Measurements from ENCODE around the gene PSMA7. TPM values are rescaled to one million over a fixed set of nuclear protein-coding genes. Genes with fewer than 3 reads are reported as not detected.

The PSMA7 gene
- 100 to 1,000 TPM; 174 to 210 TPM for total RNA-seq
- long read RNA-seq, transcript PSMA7-203 (7 exons, 996 nt), result major isoform, 34 of 51 reads
- long read RNA-seq, partial matches to known transcripts, result 2 of 51 reads
- long read RNA-seq, other reads (novel, unspliced or antisense), result 12 of 51 reads

- DNase-seq, result peak; percentile 89
- peak; percentile 90 to 94 for ATAC-seq
- intact Hi-C loops (cut with DNase I), result no loop called here
Measured at GRCh38 chr20:62143081-62143956, at the start of gene PSMA7, which contains the start of gene SS18L1. TSS of gene PSMA7 (minus strand) at chr20:62143394. CDS start at chr20:62143303, 91 bp downstream. TSS of gene SS18L1 (plus strand) at chr20:62143769. CDS start at chr20:62143821, 52 bp downstream.

- intact Hi-C loops (cut with DNase I), result no loop called here
- ATAC-seq (no peak), DNase-seq (no peak)
Measured at GRCh38 chr20:62192635-62193034, 49.4 kb upstream of the PSMA7 start.

GRCh38 chr20:62191781-62192559 lies 48.8 kb upstream of the PSMA7 start:
- DNase-seq (no peak), ATAC-seq (peak in 1 of 2 donors; percentile 11)
- intact Hi-C loops (cut with DNase I), result no loop called here

- DNase-seq (no peak), ATAC-seq (no peak)
- intact Hi-C loops (cut with DNase I), result no loop called here
Measured at GRCh38 chr20:62190639-62191411, 47.6 kb upstream of the PSMA7 start.

- ATAC-seq, result no peak
- no peak for DNase-seq
- intact Hi-C loops (cut with DNase I), result loop anchor here in 1 of 2 donors (10.0 kb wide), 2 partner anchors 48 to 178 kb away; partner anchors contain the start of genes LAMA5 and OSBPL2
Measured at GRCh38 chr20:62186887-62187866, 44.0 kb upstream of the PSMA7 start.

- no peak for DNase-seq
- no peak for ATAC-seq
- intact Hi-C loops (cut with DNase I), result loop anchor here in 1 of 2 donors (10.0 kb wide), 2 partner anchors 49 to 179 kb away; partner anchors contain the start of genes LAMA5 and OSBPL2
Measured at GRCh38 chr20:62186096-62186426, 42.9 kb upstream of the PSMA7 start.

- ATAC-seq, result no peak
- intact Hi-C loops (cut with DNase I), result loop anchor here in 1 of 2 donors (10.0 kb wide), 2 partner anchors 51 to 181 kb away; partner anchors contain the start of genes LAMA5 and OSBPL2
- DNase-seq, result no peak
Measured at GRCh38 chr20:62183426-62184142, 40.4 kb upstream of the PSMA7 start.

- peak; percentile 97 for DNase-seq
- intact Hi-C loops (cut with DNase I), result loop anchor here in 1 of 2 donors (10.0 kb wide), 2 partner anchors 52 to 182 kb away; partner anchors contain the start of genes LAMA5 and OSBPL2
- ATAC-seq, result peak; percentile 97 to 98
Measured at GRCh38 chr20:62182469-62183425, 39.6 kb upstream of the PSMA7 start, which contains the start of gene MTG2. TSS of gene MTG2 (plus strand) at chr20:62183028. CDS start at chr20:62193421, 10,393 bp downstream.

GRCh38 chr20:62181808-62182207 lies 38.6 kb upstream of the PSMA7 start:
- ATAC-seq (no peak), DNase-seq (no peak)
- intact Hi-C loops (cut with DNase I), result loop anchor here in 1 of 2 donors (10.0 kb wide), 2 partner anchors 53 to 183 kb away; partner anchors contain the start of genes LAMA5 and OSBPL2

GRCh38 chr20:62179162-62179504 lies 35.9 kb upstream of the PSMA7 start:
- DNase-seq, result no peak
- ATAC-seq, result no peak
- intact Hi-C loops (cut with DNase I), result no loop called here

GRCh38 chr20:62178316-62179161 lies 35.3 kb upstream of the PSMA7 start:
- no peak for DNase-seq

GRCh38 chr20:62177307-62177706 lies 34.1 kb upstream of the PSMA7 start:
- intact Hi-C loops (cut with DNase I), result no loop called here
- DNase-seq (no peak), ATAC-seq (no peak)

More at GRCh38 chr20:62178316-62179161, 35.3 kb upstream of the PSMA7 start:
- intact Hi-C loops (cut with DNase I), result no loop called here
- ATAC-seq, result no peak

- ATAC-seq (no peak), DNase-seq (no peak)
- intact Hi-C loops (cut with DNase I), result no loop called here
Measured at GRCh38 chr20:62176866-62177265, 33.7 kb upstream of the PSMA7 start.

- intact Hi-C loops (cut with DNase I), result no loop called here
- no peak for DNase-seq
- ATAC-seq, result no peak
Measured at GRCh38 chr20:62175711-62176110, 32.5 kb upstream of the PSMA7 start.

Data from left cardiac atrium (tissue), 4 donors.